SK-N-SH treated with all-trans-retinoic acid at 6 μM for 48 hours (cell line): ENCODE results near the gene DNAJC1.

ENCODE experiments used
- ATAC-seq: fragments of 200-7000 bp; cut with Tn5 transposase; 3 replicates; pipeline ENCODE4 v1.9.1; 2020; ENCODE audit warnings: mild to moderate bottlenecking, moderate library complexity
- ARNTL ChIP-seq: fragments of 450-650 bp; formaldehyde crosslinking; IDR thresholded peaks from 2 replicates; pipeline ENCODE4 v1.5.0; 2020; ENCODE audit warnings: low read depth, mild to moderate bottlenecking, moderate library complexity, borderline replicate concordance
- BACH2 ChIP-seq: fragments of 250-450 bp; sonication (Bioruptor Pico); IDR thresholded peaks from 2 replicates; pipeline ENCODE4 v1.9.0; 2021; ENCODE audit warnings: mild to moderate bottlenecking, borderline replicate concordance
- CSDC2 ChIP-seq: fragments of 250-450 bp; sonication (Bioruptor Pico); IDR thresholded peaks from 2 replicates; pipeline ENCODE4 v1.5.0; 2020; ENCODE audit warnings: mild to moderate bottlenecking, moderate library complexity
- CSRNP3 ChIP-seq: fragments of 250-450 bp; sonication (Bioruptor Pico); IDR thresholded peaks from 2 replicates; pipeline ENCODE4 v1.5.1; 2021; ENCODE audit warnings: mild to moderate bottlenecking, moderate library complexity
- ESRRG ChIP-seq: fragments of 250-450 bp; sonication (Bioruptor Pico); IDR thresholded peaks from 2 replicates; pipeline ENCODE4 v1.6.1; 2021; ENCODE audit warnings: mild to moderate bottlenecking
- GLIS3 ChIP-seq: fragments of 250-450 bp; sonication (Bioruptor Pico); IDR thresholded peaks from 2 replicates; pipeline ENCODE4 v1.5.0; 2020; ENCODE audit warnings: mild to moderate bottlenecking, moderate library complexity
- ISL1 ChIP-seq: fragments of 250-450 bp; sonication (Bioruptor Pico); IDR thresholded peaks from 2 replicates; pipeline ENCODE4 v2.1.2; 2022; ENCODE audit warnings: mild to moderate bottlenecking, moderate library complexity
- OSR1 ChIP-seq: fragments of 250-450 bp; sonication (Bioruptor Pico); IDR thresholded peaks from 2 replicates; pipeline ENCODE4 v1.8.0; 2022; ENCODE audit warnings: moderate library complexity, mild to moderate bottlenecking, inconsistent platforms
- PATZ1 ChIP-seq: fragments of 250-450 bp; sonication (Bioruptor Pico); IDR thresholded peaks from 2 replicates; pipeline ENCODE4 v1.8.0; 2020; ENCODE audit warnings: mild to moderate bottlenecking, moderate library complexity, borderline replicate concordance
- POU6F1 ChIP-seq: fragments of 250-450 bp; sonication (Bioruptor Pico); IDR thresholded peaks from 2 replicates; pipeline ENCODE4 v1.8.0; 2021; ENCODE audit warnings: low read depth, mild to moderate bottlenecking, moderate library complexity, borderline replicate concordance
- PPARA ChIP-seq: fragments of 250-450 bp; sonication (Bioruptor Pico); IDR thresholded peaks from 2 replicates; pipeline ENCODE4 v1.5.0; 2020; ENCODE audit warnings: mild to moderate bottlenecking, borderline replicate concordance
- RARB ChIP-seq: fragments of 250-450 bp; sonication (Bioruptor Pico); IDR thresholded peaks from 2 replicates; pipeline ENCODE4 v1.8.0; 2021; ENCODE audit warnings: mild to moderate bottlenecking, moderate library complexity
- SNAI2 ChIP-seq: fragments of 250-450 bp; sonication (Bioruptor Pico); IDR thresholded peaks from 2 replicates; pipeline ENCODE4 v1.5.0; 2020; ENCODE audit warnings: mild to moderate bottlenecking, moderate library complexity
- ZC3H10 ChIP-seq: fragments of 250-450 bp; sonication (Bioruptor Pico); IDR thresholded peaks from 2 replicates; pipeline ENCODE4 v1.5.1; 2021; ENCODE audit warnings: mild to moderate bottlenecking, moderate library complexity
- ZFP3 ChIP-seq: fragments of 250-450 bp; sonication (Bioruptor Pico); IDR thresholded peaks from 2 replicates; pipeline ENCODE4 v1.5.0; 2020; ENCODE audit warnings: mild to moderate bottlenecking, moderate library complexity
- ZFP30 ChIP-seq: fragments of 450-650 bp; formaldehyde crosslinking; IDR thresholded peaks from 2 replicates; pipeline ENCODE4 v1.5.0; 2022; ENCODE audit warnings: mild to moderate bottlenecking, moderate library complexity
- ZNF565 ChIP-seq: fragments of 450-650 bp; formaldehyde crosslinking; conservative IDR thresholded peaks from 2 replicates; pipeline ENCODE4 v1.5.0; 2020; ENCODE audit warnings: low read depth, mild to moderate bottlenecking, moderate library complexity
- ZNF8 ChIP-seq: fragments of 450-650 bp; formaldehyde crosslinking; IDR thresholded peaks from 2 replicates; pipeline ENCODE4 v1.5.0; 2020; ENCODE audit warnings: mild to moderate bottlenecking, moderate library complexity

Gene DNAJC1

DNA sequence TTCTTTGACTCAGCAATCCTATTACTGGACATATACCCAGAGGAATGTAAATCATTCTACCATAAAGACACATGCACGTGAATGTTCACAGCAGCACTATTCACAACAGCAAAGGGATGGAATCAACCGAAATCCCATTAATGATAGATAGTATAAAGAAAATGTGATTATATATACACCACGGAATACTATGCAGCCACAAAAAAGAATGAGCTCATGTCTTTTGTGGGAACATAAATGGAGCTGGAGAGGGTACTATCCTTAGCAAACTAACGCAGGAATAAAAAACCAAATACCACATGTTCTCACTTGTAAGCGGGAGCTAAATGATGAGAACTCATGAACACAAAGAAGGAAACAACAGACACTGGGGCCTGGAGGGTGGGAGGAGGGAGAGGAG, 201.9 kb downstream of the DNAJC1 start:
- no peak for ATAC-seq
- no peak for TF ChIP-seq PPARA (CRISPR knock-in tag)
- no peak for TF ChIP-seq CSRNP3 (CRISPR knock-in tag)
- no peak for TF ChIP-seq ARNTL (CRISPR knock-in tag)
- TF ChIP-seq POU6F1, result no peak
- TF ChIP-seq ISL1, result no peak
- TF ChIP-seq GLIS3 (CRISPR knock-in tag), result no peak
- no peak for TF ChIP-seq PATZ1
- TF ChIP-seq ZFP3 (CRISPR knock-in tag), result no peak
- TF ChIP-seq BACH2 (CRISPR knock-in tag), result no peak
- TF ChIP-seq ZFP30 (CRISPR knock-in tag), result no peak
- TF ChIP-seq ZNF565, result no peak
- no peak for TF ChIP-seq SNAI2 (CRISPR knock-in tag)
- no peak for TF ChIP-seq ZNF8 (CRISPR knock-in tag)
- TF ChIP-seq RARB (CRISPR knock-in tag), result no peak

GRCh38 chr10:21797984-21798765, 205.4 kb downstream of the DNAJC1 start:
- TF ChIP-seq ZFP30 (CRISPR knock-in tag) (no peak), GLIS3 (CRISPR knock-in tag) (no peak), ZNF565 (no peak), BACH2 (CRISPR knock-in tag) (no peak)
- ATAC-seq, result no peak

- ATAC-seq, result no peak
- no peak for TF ChIP-seq RARB (CRISPR knock-in tag)
- no peak for TF ChIP-seq OSR1 (CRISPR knock-in tag)
- no peak for TF ChIP-seq ZFP3 (CRISPR knock-in tag)
- no peak for TF ChIP-seq GLIS3 (CRISPR knock-in tag)
- TF ChIP-seq ESRRG (CRISPR knock-in tag), result no peak
- no peak for TF ChIP-seq PATZ1
- TF ChIP-seq CSDC2 (CRISPR knock-in tag), result no peak
- no peak for TF ChIP-seq ZC3H10 (CRISPR knock-in tag)
- no peak for TF ChIP-seq POU6F1
- no peak for TF ChIP-seq PPARA (CRISPR knock-in tag)
- no peak for TF ChIP-seq ARNTL (CRISPR knock-in tag)
- TF ChIP-seq ZNF565, result no peak
- TF ChIP-seq CSRNP3 (CRISPR knock-in tag), result no peak
- no peak for TF ChIP-seq ISL1
- no peak for TF ChIP-seq BACH2 (CRISPR knock-in tag)
Measured at GRCh38 chr10:21797533-21797932, 206.0 kb downstream of the DNAJC1 start.
